ENCODE data around the gene FRMD4A. TPM values are rescaled to one million over a fixed set of nuclear protein-coding genes. Genes with fewer than 3 reads are reported as not detected.

Gene FRMD4A
- total RNA-seq, 1 experiment from 2014 or later, result 18.3 TPM

- Histone ChIP-seq H3K9me2 (ENCODE audit: insufficient read depth) (no peaks in the 10 kb centered on the region), H3K79me2 (ENCODE audit: low read depth) (no peaks in the 10 kb centered on the region), H4K20me1 (ENCODE audit: insufficient read depth) (no peaks in the 10 kb centered on the region), H3K4me1 (replicated peaks; ENCODE audit: insufficient read depth) (no peaks in the 10 kb centered on the region), H3K36me3 (ENCODE audit: low read depth) (no peaks in the 10 kb centered on the region), H2AFZ (no peak overlapping the region), H3K27ac (no peak overlapping the region), H3K27me3 (ENCODE audit: insufficient read depth, low read depth) (no peaks in the 10 kb centered on the region), H3K9me3 (ENCODE audit: insufficient read depth, low read depth) (no peaks in the 10 kb centered on the region), H3K4me2 (no peak overlapping the region), H3F3A (ENCODE audit: insufficient read depth, low read depth) (no peaks in the 10 kb centered on the region), H3K4me3 (no peak overlapping the region)
- ChIA-PET CTCF (no interaction called here), POLR2A (ENCODE audit: unreplicated experiment) (no interaction called here)
- DNase-seq, result no peak
- TF ChIP-seq EZH2 (IDR thresholded peaks at IDR 0.05; ENCODE audit: low read depth), result no peak
- TF ChIP-seq CTCF (conservative IDR thresholded peaks at IDR 0.05), result no peak
- intact Hi-C loops (cut with micrococcal nuclease; ENCODE audit: unreplicated experiment), result no loop called here
- BruUV-seq (replicated peaks), result no TSS peak
These were observed 369.6 kb downstream of the FRMD4A start for GRCh38 chr10:13961097-13961496.

DNA sequence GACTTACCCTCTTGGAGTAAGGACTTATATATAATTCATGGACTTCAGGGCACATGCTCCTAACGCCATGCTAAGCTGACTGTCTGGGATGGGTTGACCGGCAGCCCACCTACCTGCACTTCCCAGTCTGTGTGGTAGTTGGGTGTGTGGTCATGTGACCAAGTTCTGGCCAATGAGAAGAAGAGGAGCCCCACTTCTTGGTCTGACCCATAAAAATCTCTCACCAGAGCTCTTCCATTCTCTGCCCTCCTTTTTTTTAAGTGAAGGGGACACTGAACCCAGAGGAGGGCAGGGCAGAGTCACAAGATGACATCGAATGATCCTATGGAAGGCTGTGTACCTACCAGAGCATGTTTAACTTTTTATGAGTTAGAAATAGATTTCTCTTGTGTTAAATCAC is 370.1 kb downstream of the FRMD4A start:
- TF ChIP-seq EZH2 (IDR thresholded peaks at IDR 0.05; ENCODE audit: low read depth), result no peak
- no peak for TF ChIP-seq CTCF (conservative IDR thresholded peaks at IDR 0.05)
- Histone ChIP-seq H3K79me2 (ENCODE audit: low read depth) (no peaks in the 10 kb centered on the region), H3K4me1 (replicated peaks; ENCODE audit: insufficient read depth) (no peaks in the 10 kb centered on the region), H3F3A (ENCODE audit: insufficient read depth, low read depth) (no peaks in the 10 kb centered on the region), H3K27ac (no peak overlapping the region), H3K9me3 (ENCODE audit: insufficient read depth, low read depth) (no peaks in the 10 kb centered on the region), H3K36me3 (ENCODE audit: low read depth) (no peaks in the 10 kb centered on the region), H3K9me2 (ENCODE audit: insufficient read depth) (no peaks in the 10 kb centered on the region), H2AFZ (no peak overlapping the region), H3K27me3 (ENCODE audit: insufficient read depth, low read depth) (no peaks in the 10 kb centered on the region), H3K4me3 (no peak overlapping the region), H3K4me2 (no peak overlapping the region), H4K20me1 (ENCODE audit: insufficient read depth) (no peaks in the 10 kb centered on the region)
- DNase-seq, result no peak
- POLR2A ChIA-PET (ENCODE audit: unreplicated experiment), result no interaction called here
- CTCF ChIA-PET, result no interaction called here
- no TSS peak for BruUV-seq (replicated peaks)
- intact Hi-C loops (cut with micrococcal nuclease; ENCODE audit: unreplicated experiment), result no loop called here

DNA sequence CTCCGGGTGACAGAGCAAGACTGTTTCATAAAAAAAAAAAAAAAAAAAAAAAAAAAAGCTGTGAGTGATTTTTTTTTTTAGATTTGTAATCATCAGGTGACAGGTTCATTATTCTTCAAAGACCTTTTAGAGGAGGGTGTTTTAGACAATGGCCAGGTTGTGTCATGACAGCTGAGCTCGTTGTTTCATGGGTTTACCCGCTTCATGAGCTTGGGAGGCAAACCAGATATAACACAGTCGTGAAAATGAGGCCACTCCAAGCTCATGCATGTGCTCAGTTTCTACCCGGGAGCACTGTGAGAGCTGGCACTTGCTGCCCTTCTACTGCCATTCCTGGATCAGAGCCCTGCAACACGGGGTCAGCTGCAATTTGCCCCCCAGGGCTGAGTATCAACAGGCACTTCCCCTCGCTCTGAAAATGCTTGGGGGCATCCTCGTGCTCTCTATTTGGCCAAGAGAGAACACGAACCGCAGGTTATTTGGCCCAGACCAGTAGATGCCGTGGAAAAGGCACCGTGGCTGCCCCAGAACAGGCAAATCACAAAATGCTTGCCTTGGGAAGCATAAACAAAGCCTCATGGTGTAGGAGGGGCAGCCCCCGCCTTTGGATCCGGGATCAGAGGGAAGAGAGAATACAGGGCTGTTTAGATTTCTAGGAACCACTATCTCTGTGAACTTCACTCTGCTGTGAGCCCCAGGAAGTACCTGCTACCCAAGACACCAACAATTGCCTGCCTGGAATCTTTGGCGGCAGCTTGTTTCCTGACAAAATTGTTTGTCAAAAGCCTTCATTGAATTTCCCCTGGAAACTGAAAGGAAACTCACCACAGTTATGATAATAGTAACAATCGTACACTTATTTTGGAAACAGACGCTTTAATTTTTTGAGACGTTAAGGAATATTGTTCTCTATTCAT is 371.0 kb downstream of the FRMD4A start:
- no peaks in the 10 kb centered on the region for H3K36me3 ChIP-seq (ENCODE audit: low read depth)
- intact Hi-C loops (cut with micrococcal nuclease; ENCODE audit: unreplicated experiment), result no loop called here
- H3K27ac ChIP-seq, result no peak overlapping the region
- H3K4me1 ChIP-seq (replicated peaks; ENCODE audit: insufficient read depth), result no peaks in the 10 kb centered on the region
- TF ChIP-seq CTCF (conservative IDR thresholded peaks at IDR 0.05), result no peak
- TF ChIP-seq EZH2 (IDR thresholded peaks at IDR 0.05; ENCODE audit: low read depth), result no peak
- no peak overlapping the region for H3K4me2 ChIP-seq
- ChIA-PET POLR2A (ENCODE audit: unreplicated experiment) (no interaction called here), CTCF (no interaction called here)
- no peaks in the 10 kb centered on the region for H3F3A ChIP-seq (ENCODE audit: insufficient read depth, low read depth)
- no peak for DNase-seq
- H4K20me1 ChIP-seq (ENCODE audit: insufficient read depth), result no peaks in the 10 kb centered on the region
- no peaks in the 10 kb centered on the region for H3K27me3 ChIP-seq (ENCODE audit: insufficient read depth, low read depth)
- no peaks in the 10 kb centered on the region for H3K9me3 ChIP-seq (ENCODE audit: insufficient read depth, low read depth)
- H2AFZ ChIP-seq, result no peak overlapping the region
- H3K9me2 ChIP-seq (ENCODE audit: insufficient read depth), result no peaks in the 10 kb centered on the region
- H3K4me3 ChIP-seq, result no peak overlapping the region
- no peaks in the 10 kb centered on the region for H3K79me2 ChIP-seq (ENCODE audit: low read depth)
- BruUV-seq (replicated peaks), result no TSS peak
